GM19455 (cell line): ENCODE measurements around the gene TRH.
"Not testable (repeated sequence)": the region's sequence is repeated elsewhere in the genome, so short reads cannot be mapped to it uniquely, and the experiment has no call there.

Source experiments
- ATAC-seq: cut with Tn5 transposase; IDR thresholded peaks from one replicate; pipeline ENCODE4 v1.9.1; 2021; ENCODE audit not compliant: unreplicated experiment

Gene TRH

DNA sequence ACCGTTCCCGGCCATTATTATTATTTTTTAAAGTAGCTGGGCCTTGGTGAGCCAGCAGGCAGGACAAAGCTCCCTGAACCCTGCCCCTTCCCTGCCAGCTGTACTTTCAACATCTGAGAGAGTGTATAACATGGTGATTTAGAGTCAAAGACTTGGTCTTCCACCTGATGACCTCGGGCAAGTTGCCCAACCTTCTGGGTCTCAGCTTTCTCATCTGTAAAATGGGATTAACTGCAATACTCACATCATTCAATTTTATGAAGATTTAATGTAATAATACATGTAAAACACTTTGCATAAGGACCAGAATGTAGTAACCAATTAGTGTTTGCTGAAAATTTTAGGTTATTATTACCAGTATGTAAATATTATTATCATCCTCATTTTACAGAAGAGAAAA lies 11.9 kb upstream of the TRH start:
- no peak for ATAC-seq

DNA sequence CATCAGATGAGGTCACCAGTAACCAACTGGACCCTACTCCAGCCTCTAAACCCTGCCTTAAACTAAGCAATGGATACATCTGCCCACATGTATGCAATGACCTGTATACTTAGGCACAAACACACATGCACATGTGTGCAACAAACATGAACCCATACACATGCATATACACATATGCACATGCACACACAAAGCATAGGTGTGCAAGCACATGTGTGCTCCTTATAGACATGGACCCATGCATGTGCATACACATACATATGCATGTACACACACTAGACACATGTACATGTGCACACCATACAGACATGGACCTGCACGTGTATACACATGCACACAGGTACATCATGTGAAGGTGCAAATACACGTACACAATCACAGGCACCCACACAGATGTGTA lies 8.6 kb upstream of the TRH start:
- no peak for ATAC-seq

DNA sequence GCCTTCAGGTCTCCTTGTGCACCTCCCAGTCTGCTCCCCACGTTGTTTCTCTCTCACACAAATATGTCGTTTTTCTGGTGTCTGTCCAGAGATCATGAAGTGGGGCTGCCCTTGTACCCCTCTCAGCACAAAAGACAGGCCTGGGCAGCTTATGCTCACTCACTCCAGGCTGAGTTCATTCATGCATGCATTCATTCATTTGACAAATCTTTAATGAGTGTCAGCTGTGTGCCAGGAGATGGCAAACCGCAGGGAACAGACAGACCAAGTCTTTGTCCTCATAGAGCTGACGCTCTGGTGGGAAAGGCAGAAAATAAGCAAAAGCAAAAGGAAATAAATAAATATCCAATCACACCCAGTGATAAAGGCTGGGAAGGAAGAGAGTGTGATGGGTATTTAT lies 7.6 kb upstream of the TRH start:
- ATAC-seq = no peak

DNA sequence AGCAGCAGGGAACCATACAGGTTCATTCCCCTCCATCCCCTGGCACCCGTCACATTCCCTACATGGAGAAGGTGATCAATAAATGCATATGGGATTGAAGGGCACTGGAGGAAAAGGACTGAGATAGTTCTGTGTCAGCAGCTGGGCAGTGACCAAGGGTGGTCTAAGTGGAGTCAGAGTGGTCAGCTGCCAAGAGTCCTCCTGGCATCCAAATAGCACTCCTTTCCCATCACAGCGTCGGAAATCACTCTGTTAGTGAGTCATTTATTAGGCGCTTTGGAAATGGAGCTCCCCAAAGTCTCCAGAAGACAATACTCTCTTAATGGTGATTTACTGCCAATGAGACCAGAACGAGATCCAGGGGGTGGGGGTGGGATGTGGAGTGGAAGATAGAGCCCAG lies 6.8 kb upstream of the TRH start:
- ATAC-seq = no peak

DNA sequence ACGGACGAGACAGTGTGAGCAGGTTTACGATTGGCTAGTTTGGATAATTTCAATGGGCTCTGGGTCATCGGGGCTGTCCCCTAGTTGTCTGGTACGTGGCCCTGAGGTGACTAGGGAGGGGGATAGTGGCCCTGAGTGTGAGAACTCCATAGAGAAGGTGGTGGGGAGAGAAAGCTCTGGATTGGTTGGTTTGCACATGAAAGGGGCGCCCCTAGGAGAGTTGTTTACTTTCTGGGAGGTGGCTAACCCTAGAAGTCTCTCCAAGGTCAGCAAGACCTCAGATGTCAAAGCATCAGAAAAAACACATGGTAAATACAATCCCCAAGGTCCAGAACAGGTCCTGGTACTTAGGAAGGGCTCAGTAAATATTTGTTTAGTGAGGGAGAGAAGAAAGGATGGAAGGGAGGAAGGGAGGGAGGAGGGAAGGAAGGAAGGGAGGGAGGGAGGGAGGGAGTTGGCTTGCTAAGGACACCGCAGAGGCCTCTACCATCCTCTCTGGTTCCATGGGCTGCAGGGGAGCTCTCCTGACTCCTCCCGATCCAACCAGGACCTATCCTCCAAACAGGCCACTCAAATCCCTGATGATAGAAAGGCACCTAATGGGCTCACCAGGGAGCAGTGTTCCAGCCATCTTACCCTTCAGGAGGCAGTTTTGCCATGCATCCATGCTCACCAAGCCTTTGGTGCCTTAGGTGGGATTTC lies 3.0 kb upstream of the TRH start:
- ATAC-seq = no peak

DNA sequence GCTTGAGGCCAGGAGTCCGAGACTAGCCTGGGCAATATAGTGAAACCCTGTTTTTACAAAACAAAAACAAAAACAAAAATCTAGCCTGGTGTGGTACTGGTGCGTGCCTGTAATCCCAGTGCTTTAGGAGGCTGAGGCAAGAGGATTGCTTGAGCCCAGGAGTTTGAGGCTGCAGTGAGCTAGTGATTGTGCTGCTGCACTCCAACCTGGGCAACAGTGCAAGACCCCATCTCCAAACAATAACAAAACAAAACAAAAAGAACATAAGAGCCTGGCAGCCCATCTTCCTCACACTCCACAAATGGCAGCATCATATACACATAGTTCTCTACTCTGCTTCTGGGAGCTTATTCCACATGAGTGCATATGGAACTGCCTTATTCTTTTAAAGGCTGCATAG lies 2.2 kb upstream of the TRH start:
- no peak for ATAC-seq

DNA sequence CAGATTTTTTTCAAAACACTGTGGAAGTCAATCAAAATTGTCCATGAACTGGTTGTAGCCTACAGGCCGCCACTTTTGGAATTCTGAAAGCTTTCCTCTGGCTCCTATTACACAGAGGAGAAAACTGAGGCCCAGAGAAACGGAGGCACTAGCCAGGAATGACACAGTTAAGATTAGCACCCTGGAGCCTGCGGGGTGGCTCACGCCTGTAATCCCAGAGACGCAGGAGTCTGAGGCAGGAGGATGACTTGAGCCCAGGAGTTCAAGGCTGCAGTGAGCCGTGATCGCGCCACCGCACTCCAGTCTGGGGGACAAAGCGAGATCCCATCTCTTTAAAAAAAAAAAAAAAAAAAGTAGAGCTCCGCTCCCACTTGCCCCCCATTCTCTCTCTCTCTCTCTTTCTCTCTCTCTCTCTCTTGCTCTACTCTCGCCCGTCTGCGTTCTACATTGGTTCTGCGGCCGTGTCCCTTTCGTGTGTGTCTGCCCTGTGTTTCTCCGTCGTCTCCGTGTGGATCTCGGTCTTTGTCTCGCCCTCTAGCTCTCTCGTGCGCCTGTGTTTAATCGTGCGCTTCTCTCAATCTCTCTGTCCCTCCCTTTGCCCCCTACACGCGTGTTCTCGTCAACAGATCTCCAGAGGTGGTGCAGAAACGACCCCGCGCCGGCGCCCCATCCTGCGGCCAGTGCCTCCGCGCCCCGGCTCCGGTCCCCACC lies 512 bp upstream of the TRH start:
- ATAC-seq = no peak

DNA sequence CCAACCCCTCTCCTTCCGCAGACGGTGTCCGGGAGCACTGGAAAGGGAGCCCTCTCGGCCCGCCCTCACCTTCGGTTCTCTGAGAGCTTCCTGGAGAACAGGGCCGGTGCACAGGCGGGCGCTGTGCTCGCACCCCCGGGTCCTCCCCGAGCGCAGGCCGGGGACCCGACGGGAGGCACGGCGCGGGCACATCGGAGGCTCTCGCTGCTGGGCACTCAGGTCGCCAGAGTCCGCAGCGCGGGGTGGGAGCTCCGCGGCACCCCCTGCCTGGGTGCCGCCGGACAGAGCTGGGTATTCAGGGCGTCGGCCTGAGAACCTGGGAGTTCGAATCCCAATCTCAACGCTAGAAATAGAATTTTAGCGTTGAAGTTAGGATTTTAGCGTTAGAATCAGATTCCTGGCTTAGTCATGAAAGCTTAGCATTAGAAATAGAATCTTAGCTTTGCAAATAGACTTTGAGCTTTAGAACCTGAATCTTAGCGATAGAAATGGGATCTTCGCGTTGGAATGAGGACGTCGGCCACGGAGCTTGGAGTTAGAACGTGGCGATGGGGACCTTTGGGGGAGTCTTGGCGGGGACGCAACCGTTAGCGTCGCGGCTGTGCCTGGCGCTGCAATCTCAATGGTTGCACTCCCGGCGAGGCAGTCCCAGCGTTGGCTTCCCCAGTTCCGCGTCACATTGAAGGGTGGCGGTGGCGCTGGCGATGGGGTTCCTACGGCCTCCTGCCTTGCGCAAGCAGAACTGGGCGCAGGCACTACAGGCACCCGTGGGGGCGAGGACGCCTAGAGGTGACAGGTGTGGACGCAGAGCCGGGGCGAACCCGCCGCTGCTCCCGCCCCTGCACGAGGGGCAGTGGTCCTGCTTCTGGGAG lies 549 bp downstream of the TRH start:
- ATAC-seq = no peak

DNA sequence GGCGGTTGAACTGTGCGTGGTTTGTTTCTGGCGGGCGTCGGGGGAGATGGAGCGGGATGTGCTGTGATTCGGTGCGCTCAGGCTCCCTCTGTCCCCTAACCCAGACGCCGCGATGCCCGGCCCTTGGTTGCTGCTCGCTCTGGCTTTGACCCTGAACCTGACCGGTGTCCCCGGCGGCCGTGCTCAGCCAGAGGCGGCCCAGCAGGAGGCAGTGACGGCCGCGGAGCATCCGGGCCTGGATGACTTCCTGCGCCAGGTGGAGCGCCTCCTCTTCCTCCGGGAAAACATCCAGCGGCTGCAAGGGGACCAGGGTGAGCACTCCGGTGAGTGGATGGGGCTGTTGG lies 1.2 kb downstream of the TRH start:
- ATAC-seq = no peak

DNA sequence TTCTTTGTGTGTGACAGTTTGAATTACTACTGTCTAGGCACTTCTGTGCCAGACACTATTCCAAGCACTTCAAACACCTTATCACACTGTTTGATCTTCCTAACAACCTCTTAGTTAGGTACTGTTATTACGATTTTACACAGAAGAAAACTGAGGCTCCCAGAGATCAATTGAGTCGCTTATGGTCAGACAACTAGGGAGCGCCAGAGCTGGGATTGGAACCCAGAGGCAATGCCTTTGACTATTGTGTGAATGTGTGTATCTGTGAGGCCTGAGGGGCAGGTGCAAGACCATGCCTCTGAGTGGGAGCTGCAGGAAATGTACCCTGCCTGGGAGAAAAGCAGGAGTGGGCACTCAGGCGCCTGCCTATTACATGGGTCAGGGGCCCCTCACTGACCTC lies 1.8 kb downstream of the TRH start:
- no peak for ATAC-seq

DNA sequence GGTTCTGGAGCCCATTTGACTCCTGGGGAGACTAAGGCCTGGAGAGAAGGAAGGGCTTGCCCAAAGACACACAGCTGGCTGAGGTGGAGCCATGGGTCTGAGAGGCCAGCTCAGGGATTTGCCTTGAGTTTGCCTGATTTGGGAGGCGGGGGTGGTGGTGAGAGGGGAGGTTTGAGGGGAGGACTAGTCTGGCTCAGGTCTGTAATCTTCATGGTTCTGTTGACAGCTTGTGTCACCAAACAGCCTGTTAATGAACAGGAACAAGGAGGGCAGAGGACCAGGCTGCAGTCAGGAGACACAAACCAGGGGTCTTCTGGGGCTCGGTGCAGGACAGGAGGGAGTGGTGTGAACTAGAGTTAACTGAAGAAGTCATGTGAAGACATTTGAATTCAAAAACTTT lies 3.6 kb downstream of the TRH start:
- no peak for ATAC-seq

DNA sequence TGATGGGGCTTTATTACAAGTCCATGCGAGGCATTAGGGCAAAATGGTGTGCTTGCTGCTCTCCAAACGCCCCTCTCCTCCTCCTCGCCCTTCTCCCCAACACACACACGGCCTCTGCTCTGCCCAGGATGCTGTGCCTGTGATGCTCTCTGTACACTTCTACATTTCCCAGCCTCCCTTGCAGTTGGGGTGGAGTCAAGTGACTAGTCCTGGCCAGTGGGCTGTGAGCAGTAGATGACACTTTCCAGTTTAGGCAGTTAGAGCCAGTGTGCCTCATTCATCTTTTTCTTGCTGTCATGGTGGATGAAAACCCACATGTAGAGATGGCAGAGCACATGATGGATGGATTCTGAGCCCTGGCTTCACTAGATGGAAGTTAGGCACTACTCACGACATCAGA lies 5.4 kb downstream of the TRH start:
- ATAC-seq = no peak

DNA sequence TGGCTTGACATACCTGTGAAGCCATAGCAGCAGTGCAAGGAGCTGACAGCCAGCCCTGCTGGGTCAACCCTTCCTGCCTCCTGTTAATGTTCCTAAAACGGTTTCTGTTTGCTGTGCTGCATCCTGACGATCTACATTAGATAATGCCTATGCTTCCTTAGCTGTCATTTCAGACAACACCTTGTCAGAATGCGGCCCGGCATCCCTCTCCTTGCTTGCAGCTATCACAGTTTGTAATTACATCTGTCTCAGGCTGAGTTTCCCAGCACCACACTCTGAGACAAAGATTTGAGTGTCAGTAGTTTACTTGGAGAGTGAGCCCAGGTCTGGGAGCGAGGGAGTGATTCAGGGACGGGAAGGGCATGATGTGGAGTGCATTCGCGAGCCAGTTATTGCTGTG lies 9.0 kb downstream of the TRH start:
- no peak for ATAC-seq

DNA sequence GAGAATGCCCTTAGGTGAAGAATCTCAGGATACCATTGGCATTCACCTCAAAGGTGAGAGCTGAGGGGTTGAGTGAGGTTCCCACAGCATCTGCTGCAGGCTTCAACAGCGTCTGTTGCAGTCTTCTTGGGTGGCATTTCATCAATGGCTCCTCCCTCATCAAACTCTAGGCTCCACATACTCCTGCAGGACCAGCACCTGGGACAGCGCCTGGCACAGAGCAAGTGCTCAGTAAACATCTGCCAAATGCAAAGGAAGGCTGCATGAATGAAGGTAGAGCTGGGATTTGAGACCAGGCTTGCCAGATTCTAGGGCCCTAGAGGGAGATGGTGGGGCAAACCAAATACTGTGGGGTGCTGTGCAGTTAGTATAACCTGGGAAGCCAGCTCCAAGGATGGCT lies 9.6 kb downstream of the TRH start:
- ATAC-seq = no peak

DNA sequence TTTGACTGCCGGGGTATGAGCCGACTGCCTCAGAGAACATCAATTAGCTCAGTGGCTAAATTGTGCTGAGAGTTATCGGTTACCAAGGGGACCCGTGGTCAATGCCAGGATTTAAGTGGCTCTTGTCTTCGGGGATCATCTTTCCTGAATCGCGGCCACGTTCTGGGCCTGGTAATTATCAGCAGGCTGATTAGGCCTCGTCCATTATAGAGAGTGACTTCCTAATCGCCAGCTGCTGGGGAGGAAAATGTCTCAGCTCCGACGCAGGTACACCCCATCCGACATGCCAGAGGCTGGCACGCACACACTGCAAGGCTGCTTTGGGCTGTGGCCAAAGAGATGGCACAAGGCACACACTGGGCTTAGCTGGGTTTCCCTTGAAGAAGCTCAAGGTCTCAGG lies 10.6 kb downstream of the TRH start:
- no peak for ATAC-seq

DNA sequence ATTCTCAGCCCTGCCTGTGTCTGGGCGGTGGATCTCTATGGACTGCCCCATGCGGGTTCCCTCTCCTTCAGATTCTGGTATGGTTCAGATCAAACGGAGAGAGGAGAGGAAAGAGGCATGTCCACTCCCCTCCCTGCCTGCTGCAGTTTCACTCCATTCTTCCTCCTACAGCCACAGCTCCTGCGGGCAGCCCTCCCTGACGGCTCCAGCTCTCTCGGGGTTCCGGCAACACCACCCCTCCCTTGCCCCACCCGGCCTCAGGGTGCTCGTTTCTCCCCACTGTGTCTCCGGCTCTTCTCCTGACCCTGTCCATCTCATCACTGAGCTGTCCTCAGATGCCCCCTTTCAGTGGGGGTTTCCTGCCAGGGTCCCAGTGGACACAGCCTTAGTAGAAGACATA lies 13.9 kb downstream of the TRH start:
- no peak for ATAC-seq

DNA sequence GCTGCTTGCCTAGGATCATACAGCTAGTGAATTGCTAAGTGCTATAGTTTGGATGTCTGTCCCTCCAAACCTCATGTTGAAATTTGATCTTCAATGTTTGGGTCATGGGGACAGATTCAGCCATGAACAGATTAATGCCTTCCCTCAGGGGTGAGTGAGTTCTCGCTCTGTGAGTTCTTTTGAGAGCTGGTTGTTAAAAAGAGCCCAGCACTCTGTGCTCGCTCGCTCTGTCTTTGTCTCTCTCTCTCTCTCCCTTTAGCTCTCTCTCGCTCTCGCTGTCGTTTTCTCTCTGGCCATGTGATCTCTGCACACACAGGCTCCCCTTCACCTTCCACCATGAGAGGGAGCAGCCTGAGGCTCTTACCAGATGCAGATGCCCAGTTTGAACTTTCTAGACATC lies 14.9 kb downstream of the TRH start:
- no peak for ATAC-seq

DNA sequence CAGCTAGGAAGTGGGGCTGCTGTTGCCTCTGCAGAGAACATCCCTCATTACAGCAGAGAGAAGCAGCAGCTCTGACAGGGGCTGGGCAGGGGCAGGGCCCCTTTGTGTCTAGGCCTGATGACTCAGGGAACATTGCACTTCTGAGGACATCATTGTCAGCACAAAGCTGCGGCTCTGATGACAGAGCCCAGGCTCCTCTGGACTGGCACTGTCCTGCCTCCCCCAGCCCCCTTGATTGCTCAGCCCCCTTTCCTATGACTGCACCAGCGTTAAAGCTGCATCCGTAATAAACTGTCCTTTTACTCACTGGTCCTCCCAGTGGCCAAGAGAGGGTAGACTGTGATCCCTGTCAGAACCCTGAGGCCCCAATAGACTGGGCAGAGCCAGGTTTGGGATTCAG lies 18.3 kb downstream of the TRH start:
- no peak for ATAC-seq

DNA sequence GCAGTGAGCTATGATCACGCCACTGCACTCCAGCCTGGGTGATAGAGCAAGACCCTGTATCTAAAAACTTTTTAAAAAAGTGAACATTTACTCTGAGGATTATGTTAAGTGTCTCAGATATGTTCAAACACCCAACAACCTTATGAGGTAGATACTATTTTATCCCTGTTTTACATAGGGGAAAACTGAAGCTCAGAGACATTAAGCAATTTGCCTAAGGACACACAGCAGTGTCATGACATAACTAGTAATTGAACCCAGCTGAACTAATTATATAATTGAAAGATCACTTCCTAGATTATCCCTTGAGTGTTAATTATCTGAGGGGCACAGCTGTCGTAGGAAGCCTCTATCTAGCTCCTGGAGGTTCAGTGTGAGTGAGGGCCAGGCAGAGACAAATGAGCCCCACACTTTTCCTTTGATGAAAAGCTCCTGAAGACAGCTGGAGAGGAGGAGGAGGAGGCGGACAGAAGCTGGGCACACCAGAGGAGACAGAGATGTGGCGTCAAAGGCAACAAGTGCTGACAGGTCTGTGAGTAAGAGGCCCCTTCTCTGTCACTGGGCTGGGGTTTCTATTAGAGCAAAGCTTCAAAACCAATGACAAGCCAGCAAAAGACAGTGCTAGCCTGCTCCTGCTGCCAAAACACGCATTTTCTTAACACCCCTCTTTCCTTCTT lies 20.5 kb downstream of the TRH start:
- no peak for ATAC-seq

DNA sequence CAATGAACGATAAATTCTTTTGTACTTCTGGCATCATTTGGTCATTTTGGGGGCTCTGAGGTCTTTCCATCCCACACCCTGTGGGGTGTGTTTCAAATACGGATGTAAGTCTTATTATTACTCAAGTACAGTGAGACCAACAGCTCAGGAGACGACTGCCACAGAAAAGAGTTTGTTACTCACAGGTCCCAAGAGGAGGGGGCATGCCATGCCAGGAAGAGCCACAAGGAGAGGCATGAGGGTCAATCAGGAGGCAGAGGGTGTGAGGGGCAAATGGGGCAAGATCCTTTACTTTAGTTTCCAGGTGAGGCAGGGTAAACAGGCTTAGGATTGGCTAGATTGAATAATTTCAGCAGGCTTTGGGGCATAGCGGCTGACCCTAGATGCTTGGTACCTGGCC lies 21.6 kb downstream of the TRH start:
- no peak for ATAC-seq

DNA sequence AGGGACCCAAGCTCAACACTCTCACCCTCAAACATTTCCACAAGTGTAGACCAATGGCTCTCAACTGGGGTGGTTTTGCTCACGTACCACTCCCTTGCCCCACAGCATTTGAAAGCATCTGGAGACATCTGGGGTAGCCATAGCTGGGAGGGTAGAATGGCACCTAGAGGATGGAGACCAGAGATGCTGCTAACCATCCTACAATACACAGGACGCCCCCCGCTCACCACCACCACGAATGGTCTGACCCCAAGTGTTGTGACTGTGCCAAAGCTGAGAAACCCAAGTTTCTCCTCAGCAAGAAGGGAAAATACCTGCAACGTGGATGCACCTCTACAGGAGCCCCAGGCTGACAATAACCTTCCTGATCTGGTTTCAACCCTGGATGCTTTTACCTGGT lies 24.7 kb downstream of the TRH start:
- not testable (repeated sequence) for ATAC-seq
